ENCODE data around the gene POU2AF1. TPM values are rescaled to one million over a fixed set of nuclear protein-coding genes. Genes with fewer than 3 reads are reported as not detected.

POU2AF1 gene, protein sequence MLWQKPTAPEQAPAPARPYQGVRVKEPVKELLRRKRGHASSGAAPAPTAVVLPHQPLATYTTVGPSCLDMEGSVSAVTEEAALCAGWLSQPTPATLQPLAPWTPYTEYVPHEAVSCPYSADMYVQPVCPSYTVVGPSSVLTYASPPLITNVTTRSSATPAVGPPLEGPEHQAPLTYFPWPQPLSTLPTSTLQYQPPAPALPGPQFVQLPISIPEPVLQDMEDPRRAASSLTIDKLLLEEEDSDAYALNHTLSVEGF
- not detected for polyA plus RNA-seq (2013, experiment 1 of 4)
- not detected for polyA plus RNA-seq (2013, experiment 2 of 4)
- not detected for polyA plus RNA-seq (2013, experiment 3 of 4)
- not detected for polyA plus RNA-seq (2013, experiment 4 of 4)

DNA sequence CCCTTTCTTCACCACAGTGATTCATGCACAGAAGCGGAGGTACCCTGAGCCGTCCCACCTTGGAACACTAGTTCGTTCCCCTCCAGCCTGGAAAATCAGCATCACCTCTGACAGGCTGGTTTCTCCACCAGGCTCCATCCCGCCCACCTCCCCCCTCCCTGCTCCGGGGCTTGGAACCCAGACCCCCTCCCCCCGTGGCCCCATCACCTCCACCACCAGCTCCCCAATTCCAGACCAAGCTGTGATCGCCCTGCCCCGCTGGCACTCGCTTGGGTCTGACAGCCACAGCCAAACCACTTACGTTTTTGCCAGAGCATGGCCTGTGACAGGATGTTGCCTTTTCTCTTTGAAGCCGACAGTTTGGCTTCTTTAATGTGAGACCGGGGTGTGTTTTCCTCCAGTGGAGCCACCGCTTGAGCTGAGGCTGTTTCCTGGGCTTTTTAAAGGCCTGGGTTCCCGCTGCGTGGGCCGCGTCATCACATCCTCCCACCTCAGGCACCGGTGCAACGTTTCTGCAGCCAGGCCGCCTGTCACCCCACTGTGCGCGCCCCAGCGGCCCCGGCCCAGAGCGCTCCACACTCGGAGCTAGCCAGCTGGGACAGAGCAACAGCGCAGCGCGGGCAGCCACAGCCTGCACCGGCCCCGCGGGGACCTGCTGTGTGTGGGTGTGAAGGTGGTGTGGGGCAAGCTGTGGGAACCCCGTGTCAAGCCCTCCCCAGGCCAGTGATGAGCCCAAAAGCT lies at the start of gene POU2AF1:
TSS of gene POU2AF1 (minus strand) at position 415 of the 741 bp plus-strand sequence. CDS start at position 317, 98 bp downstream.
- Histone ChIP-seq H3K27ac (ENCODE audit: insufficient read depth, low read depth, low read length, poor library complexity, severe bottlenecking) (no peak within 1 kb of the TSS), H3K27me3 (ENCODE audit: control insufficient read depth, insufficient read depth, low read length, poor library complexity, severe bottlenecking) (no peaks in the 10 kb centered on the region), H3K4me1 (ENCODE audit: control insufficient read depth, insufficient read depth, low read length) (no peaks in the 10 kb centered on the region), H3K4me3 (ENCODE audit: insufficient read depth, low read depth, low read length) (no peak within 1 kb of the TSS), H3K9me3 (ENCODE audit: control insufficient read depth, low read length) (no peaks in the 10 kb centered on the region), H3K36me3 (ENCODE audit: control insufficient read depth, insufficient read depth, low read length) (no peaks in the 10 kb centered on the region)
- 92 to 94% methylated on average over 32 to 33 of the region's 33 CpGs for WGBS, 2 experiments

DNA sequence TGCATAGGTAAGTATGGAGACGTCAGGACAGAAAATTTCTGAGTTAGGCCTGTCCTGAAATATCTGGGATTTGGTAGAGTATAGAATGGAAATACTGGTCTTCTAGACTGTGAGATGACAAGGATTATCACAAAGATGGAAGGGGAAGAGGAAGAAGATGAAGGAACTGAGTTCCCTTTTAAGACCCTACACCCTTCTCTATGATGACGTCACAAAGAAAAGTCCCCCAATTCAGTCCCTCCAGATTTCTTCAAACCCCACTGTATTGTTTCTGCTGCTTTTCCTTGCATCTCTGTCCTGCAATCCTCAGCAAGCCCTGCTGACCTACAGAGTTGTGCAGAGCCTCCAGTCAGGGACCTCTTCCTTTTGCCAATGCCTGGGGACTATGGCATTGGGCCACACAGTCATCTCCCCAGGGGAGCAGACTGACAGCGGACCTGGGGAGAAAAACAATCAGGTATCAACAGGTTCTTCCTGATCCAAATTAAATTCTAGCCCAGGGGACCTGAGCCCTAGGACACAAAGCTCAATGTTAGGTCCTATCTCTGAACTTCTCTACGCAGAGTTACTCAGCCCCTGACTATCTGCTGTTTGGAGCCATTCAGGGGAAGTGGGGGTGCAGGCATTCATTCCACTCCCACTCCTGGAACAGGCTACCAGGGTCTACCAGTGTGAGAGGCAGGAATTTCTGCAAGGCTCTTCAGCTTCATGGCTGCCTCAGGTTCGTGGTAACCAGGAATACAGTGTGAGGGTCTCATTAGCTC lies 49.2 kb upstream of the POU2AF1 start:
- WGBS, 2 experiments, result 93% methylated on average over 5 of the region's 5 CpGs
- no peaks in the 10 kb centered on the region for H3K4me1 ChIP-seq (ENCODE audit: control insufficient read depth, insufficient read depth, low read length)
- H3K27me3 ChIP-seq (ENCODE audit: control insufficient read depth, insufficient read depth, low read length, poor library complexity, severe bottlenecking), result no peaks in the 10 kb centered on the region
- no peak overlapping the region for H3K27ac ChIP-seq (ENCODE audit: insufficient read depth, low read depth, low read length, poor library complexity, severe bottlenecking)
- H3K4me3 ChIP-seq (ENCODE audit: insufficient read depth, low read depth, low read length), result no peak overlapping the region
- no peaks in the 10 kb centered on the region for H3K9me3 ChIP-seq (ENCODE audit: control insufficient read depth, low read length)
- H3K36me3 ChIP-seq (ENCODE audit: control insufficient read depth, insufficient read depth, low read length), result no peaks in the 10 kb centered on the region

DNA sequence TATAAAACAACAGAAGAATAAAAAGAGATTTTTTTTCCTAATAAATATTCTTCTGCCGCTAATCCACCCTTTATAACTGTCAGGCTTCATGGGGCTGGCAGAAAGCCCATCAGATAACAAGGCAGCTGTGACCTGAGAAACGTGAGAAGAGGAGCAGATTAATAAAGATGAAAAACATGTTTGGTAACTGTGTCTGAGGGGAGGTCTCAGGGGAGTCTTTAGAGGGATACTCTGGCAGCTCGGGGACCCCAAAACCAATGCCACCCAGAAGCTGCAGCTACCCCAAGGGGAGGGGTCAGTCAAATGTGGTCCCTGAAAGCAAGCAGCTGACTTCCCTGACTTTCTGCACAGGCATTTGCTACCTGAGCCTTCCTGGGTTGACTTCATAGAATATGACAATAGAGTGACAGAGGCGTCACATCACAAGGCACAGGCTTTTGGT lies 48.4 kb upstream of the POU2AF1 start:
- Histone ChIP-seq H3K36me3 (ENCODE audit: control insufficient read depth, insufficient read depth, low read length) (no peaks in the 10 kb centered on the region), H3K9me3 (ENCODE audit: control insufficient read depth, low read length) (no peaks in the 10 kb centered on the region), H3K27me3 (ENCODE audit: control insufficient read depth, insufficient read depth, low read length, poor library complexity, severe bottlenecking) (no peaks in the 10 kb centered on the region), H3K27ac (ENCODE audit: insufficient read depth, low read depth, low read length, poor library complexity, severe bottlenecking) (no peak overlapping the region), H3K4me1 (ENCODE audit: control insufficient read depth, insufficient read depth, low read length) (no peaks in the 10 kb centered on the region), H3K4me3 (ENCODE audit: insufficient read depth, low read depth, low read length) (no peak overlapping the region)
- WGBS, 2 experiments, result 93% methylated on average over 4 of the region's 4 CpGs

DNA sequence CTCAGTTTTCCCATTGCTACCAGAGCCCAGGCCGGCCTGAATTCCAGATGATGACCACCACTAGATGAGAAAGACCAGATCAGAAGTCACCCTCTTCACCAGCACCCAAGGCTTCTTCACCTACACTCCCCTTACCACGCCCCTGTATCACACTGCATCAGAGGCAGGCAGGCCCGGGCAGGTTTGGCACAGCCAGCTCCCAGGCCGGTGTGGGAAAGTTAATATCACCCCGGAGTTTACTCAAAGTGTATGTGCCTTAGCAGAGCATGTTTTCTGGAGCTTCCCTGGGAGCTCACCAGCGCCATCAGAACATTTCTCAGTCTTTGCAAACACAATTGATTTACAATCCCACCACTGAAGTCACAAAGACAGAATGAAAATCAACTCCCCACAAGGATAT lies 47.5 kb upstream of the POU2AF1 start:
- H3K27me3 ChIP-seq (ENCODE audit: control insufficient read depth, insufficient read depth, low read length, poor library complexity, severe bottlenecking), result no peaks in the 10 kb centered on the region
- H3K9me3 ChIP-seq (ENCODE audit: control insufficient read depth, low read length), result no peaks in the 10 kb centered on the region
- 90 to 94% methylated on average over 6 of the region's 6 CpGs for WGBS, 2 experiments
- no peak overlapping the region for H3K4me3 ChIP-seq (ENCODE audit: insufficient read depth, low read depth, low read length)
- H3K27ac ChIP-seq (ENCODE audit: insufficient read depth, low read depth, low read length, poor library complexity, severe bottlenecking), result no peak overlapping the region
- H3K36me3 ChIP-seq (ENCODE audit: control insufficient read depth, insufficient read depth, low read length), result no peaks in the 10 kb centered on the region
- H3K4me1 ChIP-seq (ENCODE audit: control insufficient read depth, insufficient read depth, low read length), result no peaks in the 10 kb centered on the region

DNA sequence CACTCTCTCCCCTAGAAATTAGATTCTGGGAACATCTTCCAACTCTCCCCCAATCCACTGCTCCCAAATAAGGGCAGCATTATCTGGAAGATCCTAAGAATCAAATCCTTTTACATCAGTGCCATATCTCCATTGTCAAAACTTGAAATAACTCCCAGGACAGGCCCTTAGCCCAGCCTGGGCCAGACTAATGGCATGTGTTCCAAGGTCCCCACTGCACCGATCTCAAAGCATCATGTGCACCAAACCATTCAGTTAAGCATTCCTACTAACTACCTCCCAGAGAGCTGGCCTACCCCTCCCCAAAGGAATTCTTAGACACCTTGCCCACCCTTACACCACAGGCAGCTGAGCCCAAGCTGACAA lies 44.2 kb upstream of the POU2AF1 start:
- WGBS, 2 experiments, result 80 to 89% methylated on average over 1 of the region's 1 CpG
- no peak overlapping the region for H3K27ac ChIP-seq (ENCODE audit: insufficient read depth, low read depth, low read length, poor library complexity, severe bottlenecking)
- H3K36me3 ChIP-seq (ENCODE audit: control insufficient read depth, insufficient read depth, low read length), result no peaks in the 10 kb centered on the region
- H3K9me3 ChIP-seq (ENCODE audit: control insufficient read depth, low read length), result no peaks in the 10 kb centered on the region
- no peak overlapping the region for H3K4me3 ChIP-seq (ENCODE audit: insufficient read depth, low read depth, low read length)
- no peaks in the 10 kb centered on the region for H3K27me3 ChIP-seq (ENCODE audit: control insufficient read depth, insufficient read depth, low read length, poor library complexity, severe bottlenecking)
- no peaks in the 10 kb centered on the region for H3K4me1 ChIP-seq (ENCODE audit: control insufficient read depth, insufficient read depth, low read length)

DNA sequence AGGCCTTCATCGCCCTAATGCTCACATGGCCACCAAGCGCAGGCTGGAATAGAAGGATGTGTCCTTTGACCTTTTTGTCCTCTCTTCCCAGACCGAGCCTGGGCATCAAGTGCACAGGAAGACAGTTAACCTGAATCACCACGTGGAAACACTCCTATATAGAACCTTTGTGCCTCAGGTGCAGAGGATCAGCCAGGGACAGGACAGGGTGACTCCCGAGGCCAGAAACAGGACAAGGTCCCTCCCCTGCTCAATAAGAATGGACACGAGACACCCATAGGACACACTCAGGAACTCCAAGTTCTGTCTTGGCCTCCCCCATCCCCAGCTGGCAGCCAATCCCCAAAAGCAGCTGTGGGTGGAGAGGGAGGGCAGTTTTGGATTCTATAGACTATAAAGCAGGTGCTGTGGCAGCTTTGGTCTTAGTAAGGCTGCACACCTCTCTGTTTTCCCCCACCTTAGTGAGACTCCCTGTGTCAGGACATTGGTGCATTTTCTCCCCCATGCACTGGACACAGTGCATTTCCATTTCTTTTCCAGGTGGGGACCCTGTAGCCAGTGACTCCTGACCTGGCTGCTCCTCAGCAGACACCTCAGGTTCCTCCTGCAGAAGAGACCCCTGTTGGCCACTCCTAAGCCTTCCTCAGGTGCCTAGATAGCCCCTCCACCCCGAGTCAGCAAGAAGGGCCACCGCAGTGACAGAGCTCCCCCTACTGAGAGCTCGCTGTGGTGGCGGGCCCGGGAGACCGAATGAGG lies 43.6 kb upstream of the POU2AF1 start:
- Histone ChIP-seq H3K36me3 (ENCODE audit: control insufficient read depth, insufficient read depth, low read length) (no peaks in the 10 kb centered on the region), H3K9me3 (ENCODE audit: control insufficient read depth, low read length) (no peaks in the 10 kb centered on the region), H3K4me3 (ENCODE audit: insufficient read depth, low read depth, low read length) (no peak overlapping the region), H3K4me1 (ENCODE audit: control insufficient read depth, insufficient read depth, low read length) (no peaks in the 10 kb centered on the region), H3K27me3 (ENCODE audit: control insufficient read depth, insufficient read depth, low read length, poor library complexity, severe bottlenecking) (no peaks in the 10 kb centered on the region), H3K27ac (ENCODE audit: insufficient read depth, low read depth, low read length, poor library complexity, severe bottlenecking) (no peak overlapping the region)
- WGBS, 2 experiments, result 46 to 48% methylated on average over 12 of the region's 12 CpGs

DNA sequence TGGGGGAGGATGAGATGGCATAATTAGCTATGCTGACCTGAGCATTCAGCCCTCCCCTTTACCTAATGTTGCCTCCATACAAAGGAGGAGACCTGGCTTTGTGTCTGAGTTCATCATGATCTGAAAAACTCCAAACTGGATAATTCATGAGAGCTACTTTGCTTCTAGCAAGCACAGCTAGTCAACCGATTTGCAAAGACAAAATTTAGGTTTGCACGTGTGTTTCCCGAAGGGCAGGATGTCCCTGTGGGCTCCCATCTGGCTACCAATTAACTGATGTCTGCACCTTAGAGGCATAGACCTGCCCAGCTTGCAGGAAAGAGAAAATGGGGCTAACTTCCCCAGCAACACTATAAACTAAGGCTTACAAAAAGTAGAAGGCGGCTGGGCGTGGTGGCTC lies 42.2 kb upstream of the POU2AF1 start:
- Histone ChIP-seq H3K36me3 (ENCODE audit: control insufficient read depth, insufficient read depth, low read length) (no peaks in the 10 kb centered on the region), H3K27ac (ENCODE audit: insufficient read depth, low read depth, low read length, poor library complexity, severe bottlenecking) (no peak overlapping the region), H3K4me3 (ENCODE audit: insufficient read depth, low read depth, low read length) (no peak overlapping the region), H3K27me3 (ENCODE audit: control insufficient read depth, insufficient read depth, low read length, poor library complexity, severe bottlenecking) (no peaks in the 10 kb centered on the region), H3K4me1 (ENCODE audit: control insufficient read depth, insufficient read depth, low read length) (no peaks in the 10 kb centered on the region), H3K9me3 (ENCODE audit: control insufficient read depth, low read length) (no peaks in the 10 kb centered on the region)
- 85 to 93% methylated on average over 5 of the region's 5 CpGs for WGBS, 2 experiments

DNA sequence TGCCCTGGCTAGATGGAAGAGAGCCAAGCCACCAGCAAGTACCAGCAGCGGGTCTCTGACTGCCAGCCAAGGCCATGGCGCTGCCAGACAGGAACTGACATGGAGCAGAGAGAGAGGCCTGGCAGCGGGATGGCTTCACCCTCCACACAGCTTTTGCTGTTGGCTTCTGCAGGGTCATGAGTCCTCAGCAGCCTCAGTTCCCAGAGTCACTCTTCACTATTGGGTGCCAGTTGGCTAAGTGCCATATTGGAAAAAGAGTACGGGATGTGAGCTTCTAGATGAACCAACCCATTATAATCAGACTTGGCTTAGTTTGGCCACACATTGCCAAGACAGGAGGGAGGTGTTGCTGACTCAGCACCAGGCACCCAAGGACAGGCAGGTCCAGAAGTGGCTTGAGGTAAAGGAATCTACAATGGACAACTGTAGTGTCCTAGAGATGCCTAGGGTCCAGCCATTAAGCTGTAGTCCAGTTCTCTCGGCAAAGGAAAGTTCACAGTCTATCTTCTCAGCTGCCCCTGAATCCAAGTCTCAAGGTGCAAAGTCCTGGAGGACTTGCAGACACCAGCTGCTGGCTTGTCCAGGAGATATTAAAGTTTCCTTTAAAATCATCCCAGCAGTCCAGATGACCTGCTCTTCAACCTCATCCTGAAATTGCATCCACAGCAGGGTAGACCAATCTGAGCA lies 40.7 kb upstream of the POU2AF1 start:
- no peak overlapping the region for H3K4me3 ChIP-seq (ENCODE audit: insufficient read depth, low read depth, low read length)
- 76 to 77% methylated on average over 5 of the region's 5 CpGs for WGBS, 2 experiments
- no peaks in the 10 kb centered on the region for H3K27me3 ChIP-seq (ENCODE audit: control insufficient read depth, insufficient read depth, low read length, poor library complexity, severe bottlenecking)
- no peak overlapping the region for H3K27ac ChIP-seq (ENCODE audit: insufficient read depth, low read depth, low read length, poor library complexity, severe bottlenecking)
- H3K36me3 ChIP-seq (ENCODE audit: control insufficient read depth, insufficient read depth, low read length), result no peaks in the 10 kb centered on the region
- no peaks in the 10 kb centered on the region for H3K4me1 ChIP-seq (ENCODE audit: control insufficient read depth, insufficient read depth, low read length)
- H3K9me3 ChIP-seq (ENCODE audit: control insufficient read depth, low read length), result no peaks in the 10 kb centered on the region

DNA sequence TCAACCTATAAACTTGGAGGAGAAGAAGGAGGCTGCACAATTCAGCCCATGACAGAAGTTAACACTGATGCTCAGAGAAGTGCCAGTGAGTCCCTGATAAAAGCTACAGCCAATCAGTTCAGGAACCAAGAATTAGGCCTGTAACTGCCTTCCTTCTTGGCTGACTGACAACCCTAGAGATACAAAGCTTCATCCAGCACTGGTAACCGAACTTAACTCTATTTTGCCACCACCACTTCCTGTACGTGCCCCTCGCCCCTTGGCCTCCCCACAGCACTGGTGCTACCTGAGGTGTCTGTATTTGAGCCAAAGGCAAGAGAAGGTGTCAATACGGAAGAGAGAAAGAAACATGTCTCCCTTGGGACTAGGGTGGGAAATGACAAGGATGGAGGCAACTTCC lies 40.1 kb upstream of the POU2AF1 start:
- Histone ChIP-seq H3K9me3 (ENCODE audit: control insufficient read depth, low read length) (no peaks in the 10 kb centered on the region), H3K27me3 (ENCODE audit: control insufficient read depth, insufficient read depth, low read length, poor library complexity, severe bottlenecking) (no peaks in the 10 kb centered on the region), H3K4me1 (ENCODE audit: control insufficient read depth, insufficient read depth, low read length) (no peaks in the 10 kb centered on the region), H3K4me3 (ENCODE audit: insufficient read depth, low read depth, low read length) (no peak overlapping the region), H3K36me3 (ENCODE audit: control insufficient read depth, insufficient read depth, low read length) (no peaks in the 10 kb centered on the region), H3K27ac (ENCODE audit: insufficient read depth, low read depth, low read length, poor library complexity, severe bottlenecking) (no peak overlapping the region)
- WGBS, 2 experiments, result 82 to 86% methylated on average over 4 of the region's 4 CpGs

Data from ectodermal cell (in vitro differentiated cells).